SK-N-SH treated with all-trans-retinoic acid at 6 μM for 48 hours (cell line): ENCODE measurements around the gene OR2Y1.

Experiments
- ARNTL ChIP-seq: fragments of 450-650 bp; formaldehyde crosslinking; IDR thresholded peaks from 2 replicates; pipeline ENCODE4 v1.5.0; 2020; ENCODE audit warnings: low read depth, mild to moderate bottlenecking, moderate library complexity, borderline replicate concordance
- BACH2 ChIP-seq: fragments of 250-450 bp; sonication (Bioruptor Pico); IDR thresholded peaks from 2 replicates; pipeline ENCODE4 v1.9.0; 2021; ENCODE audit warnings: mild to moderate bottlenecking, borderline replicate concordance
- CREB5 ChIP-seq: fragments of 250-450 bp; sonication (Bioruptor Pico); IDR thresholded peaks from 2 replicates; pipeline ENCODE4 v1.5.1; 2020; ENCODE audit warnings: low read depth, mild to moderate bottlenecking, moderate library complexity
- ESRRG ChIP-seq: fragments of 250-450 bp; sonication (Bioruptor Pico); IDR thresholded peaks from 2 replicates; pipeline ENCODE4 v1.6.1; 2021; ENCODE audit warnings: mild to moderate bottlenecking
- ZNF565 ChIP-seq: fragments of 450-650 bp; formaldehyde crosslinking; conservative IDR thresholded peaks from 2 replicates; pipeline ENCODE4 v1.5.0; 2020; ENCODE audit warnings: low read depth, mild to moderate bottlenecking, moderate library complexity

- no peak for TF ChIP-seq BACH2 (CRISPR knock-in tag)
- TF ChIP-seq ZNF565, result no peak
- no peak for TF ChIP-seq CREB5 (CRISPR knock-in tag)
- no peak for TF ChIP-seq ARNTL (CRISPR knock-in tag)
- no peak for TF ChIP-seq ESRRG (CRISPR knock-in tag)
These were observed 43.7 kb downstream of the OR2Y1 start for GRCh38 chr5:180696116-180696515.
